Measurements from ENCODE around the gene SHC4. TPM values are rescaled to one million over a fixed set of nuclear protein-coding genes. Genes with fewer than 3 reads are reported as not detected.

Gene SHC4
- total RNA-seq, 1 experiment from 2014 or later = 0.63 TPM

GRCh38 chr15:48965972-48966371 lies 2.3 kb upstream of the SHC4 start:
- peaks cover 36% of the 10 kb centered on the region for H3K27me3 Mint-ChIP-seq (ENCODE audit: low read depth)
- H3K4me3 Mint-ChIP-seq = no peak overlapping the region
- ATAC-seq (no peak), DNase-seq (ENCODE audit: low spot score) (no peak)
- peaks cover 13% of the 10 kb centered on the region for H3K4me1 Mint-ChIP-seq
- ChIA-PET CTCF (interaction anchor here (1.1 to 7.5 kb wide), 7 partner anchors 9 to 155 kb away, joined by 3 to 152 read pairs (median 5); partner anchors contain the start of genes CEP152 and EID1), POLR2A (interaction anchor here (1.5 kb wide), 1 partner anchor 10 kb away, joined by 6 read pairs; no protein-coding TSS in a partner anchor)
- H3K9me3 Mint-ChIP-seq = no peaks in the 10 kb centered on the region
- H3K36me3 Mint-ChIP-seq = no peaks in the 10 kb centered on the region
- no peak for TF ChIP-seq MAX (CRISPR knock-in tag; IDR thresholded peaks at IDR 0.05)
- H3K27ac Mint-ChIP-seq = no peak overlapping the region

- POLR2A ChIA-PET = interaction anchor here (1.6 kb wide), 1 partner anchor 11 kb away, joined by 11 read pairs; no protein-coding TSS in a partner anchor
- CTCF ChIA-PET = interaction anchor here (1.1 to 7.5 kb wide), 9 partner anchors 8 to 154 kb away, joined by 3 to 152 read pairs (median 7); partner anchors contain the start of genes CEP152 and EID1
- no peak overlapping the region; the same call in 1 of the 2 replicates for H3K4me3 Mint-ChIP-seq
- no peak overlapping the region for H3K27ac Mint-ChIP-seq
- no peaks in the 10 kb centered on the region for H3K9me3 Mint-ChIP-seq
- peaks cover 41% of the 10 kb centered on the region for H3K27me3 Mint-ChIP-seq (ENCODE audit: low read depth)
- TF ChIP-seq AR (CRISPR knock-in tag; IDR thresholded peaks at IDR 0.05) = no peak
- no peak for TF ChIP-seq NR2C2 (CRISPR knock-in tag; IDR thresholded peaks at IDR 0.05)
- TF ChIP-seq, protein P1, sequence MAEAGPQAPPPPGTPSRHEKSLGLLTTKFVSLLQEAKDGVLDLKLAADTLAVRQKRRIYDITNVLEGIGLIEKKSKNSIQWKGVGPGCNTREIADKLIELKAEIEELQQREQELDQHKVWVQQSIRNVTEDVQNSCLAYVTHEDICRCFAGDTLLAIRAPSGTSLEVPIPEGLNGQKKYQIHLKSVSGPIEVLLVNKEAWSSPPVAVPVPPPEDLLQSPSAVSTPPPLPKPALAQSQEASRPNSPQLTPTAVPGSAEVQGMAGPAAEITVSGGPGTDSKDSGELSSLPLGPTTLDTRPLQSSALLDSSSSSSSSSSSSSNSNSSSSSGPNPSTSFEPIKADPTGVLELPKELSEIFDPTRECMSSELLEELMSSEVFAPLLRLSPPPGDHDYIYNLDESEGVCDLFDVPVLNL (CRISPR knock-in tag; IDR thresholded peaks at IDR 0.05; ENCODE audit: borderline replicate concordance, low read depth) = no peak
- TF ChIP-seq ZNF671 (CRISPR knock-in tag; IDR thresholded peaks at IDR 0.05) = no peak
- TF ChIP-seq, protein P2, sequence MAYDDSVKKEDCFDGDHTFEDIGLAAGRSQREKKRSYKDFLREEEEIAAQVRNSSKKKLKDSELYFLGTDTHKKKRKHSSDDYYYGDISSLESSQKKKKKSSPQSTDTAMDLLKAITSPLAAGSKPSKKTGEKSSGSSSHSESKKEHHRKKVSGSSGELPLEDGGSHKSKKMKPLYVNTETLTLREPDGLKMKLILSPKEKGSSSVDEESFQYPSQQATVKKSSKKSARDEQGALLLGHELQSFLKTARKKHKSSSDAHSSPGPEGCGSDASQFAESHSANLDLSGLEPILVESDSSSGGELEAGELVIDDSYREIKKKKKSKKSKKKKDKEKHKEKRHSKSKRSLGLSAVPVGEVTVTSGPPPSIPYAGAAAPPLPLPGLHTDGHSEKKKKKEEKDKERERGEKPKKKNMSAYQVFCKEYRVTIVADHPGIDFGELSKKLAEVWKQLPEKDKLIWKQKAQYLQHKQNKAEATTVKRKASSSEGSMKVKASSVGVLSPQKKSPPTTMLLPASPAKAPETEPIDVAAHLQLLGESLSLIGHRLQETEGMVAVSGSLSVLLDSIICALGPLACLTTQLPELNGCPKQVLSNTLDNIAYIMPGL (CRISPR knock-in tag; IDR thresholded peaks at IDR 0.05) = no peak
- no peak for TF ChIP-seq CDX4 (CRISPR knock-in tag; IDR thresholded peaks at IDR 0.05; ENCODE audit: borderline replicate concordance)
- TF ChIP-seq ZNF423 (CRISPR knock-in tag; IDR thresholded peaks at IDR 0.05) = no peak
- TF ChIP-seq ESRRA (CRISPR knock-in tag; IDR thresholded peaks at IDR 0.05; ENCODE audit: borderline replicate concordance) = no peak
- no peak for TF ChIP-seq ZNF396 (CRISPR knock-in tag; IDR thresholded peaks at IDR 0.05; ENCODE audit: borderline replicate concordance)
- no peak for TF ChIP-seq PRRX2 (CRISPR knock-in tag; IDR thresholded peaks at IDR 0.05)
- TF ChIP-seq FOXP4 (CRISPR knock-in tag; IDR thresholded peaks at IDR 0.05) = no peak
- ATAC-seq (no peak), DNase-seq (ENCODE audit: low spot score) (no peak)
- peaks cover 13% of the 10 kb centered on the region for H3K4me1 Mint-ChIP-seq
- H3K36me3 Mint-ChIP-seq = no peaks in the 10 kb centered on the region
Observed at GRCh38 chr15:48964898-48965297, 1.2 kb upstream of the SHC4 start.
